ENCODE results near the gene VEGFA. TPM values are rescaled to one million over a fixed set of nuclear protein-coding genes. Genes with fewer than 3 reads are reported as not detected.

VEGFA gene
- total and polyA plus RNA-seq, 2 experiments from 2014 or later, result 148 to 179 TPM

GRCh38 chr6:43760210-43761168, 9.5 kb upstream of the VEGFA start:
- TF ChIP-seq CTCF (IDR thresholded peaks at IDR 0.05; ENCODE audit: poor library complexity) (no peak), EZH2 (IDR thresholded peaks at IDR 0.05; ENCODE audit: borderline replicate concordance) (no peak), EZH2phosphoT487 (IDR thresholded peaks at IDR 0.05; ENCODE audit: low read depth, severe bottlenecking, unreplicated experiment) (no peak)
- no peaks in the 10 kb centered on the region for H3K9me2 ChIP-seq (replicated peaks; ENCODE audit: insufficient read depth)
- no peaks in the 10 kb centered on the region for H4K20me1 ChIP-seq (ENCODE audit: insufficient read depth, poor library complexity, severe bottlenecking)
- H2AFZ ChIP-seq, result no peak overlapping the region
- H3K4me3 ChIP-seq, result no peak overlapping the region
- peaks cover 28% of the 10 kb centered on the region for H3K4me1 ChIP-seq (ENCODE audit: insufficient read depth)
- no peak overlapping the region for H3K4me2 ChIP-seq
- DNase-seq (ENCODE audit: low spot score), result no peak
- WGBS (ENCODE audit: low lambda C conversion rate, missing lambda C conversion rate), result 70% methylated on average over 15 of the region's 15 CpGs
- peak overlapping the region; percentile 31 for H3K27ac ChIP-seq
- H3K27me3 ChIP-seq, result no peaks in the 10 kb centered on the region
- H3K36me3 ChIP-seq (replicated peaks; ENCODE audit: insufficient read depth, low read depth), result no peaks in the 10 kb centered on the region
- H3K79me2 ChIP-seq, result no peaks in the 10 kb centered on the region
- H3K9me3 ChIP-seq (ENCODE audit: low read depth), result no peaks in the 10 kb centered on the region

GRCh38 chr6:43761666-43762409, 8.2 kb upstream of the VEGFA start:
- no peak overlapping the region for H3K27ac ChIP-seq
- no peaks in the 10 kb centered on the region for H4K20me1 ChIP-seq (ENCODE audit: insufficient read depth, poor library complexity, severe bottlenecking)
- no peak for TF ChIP-seq EZH2 (IDR thresholded peaks at IDR 0.05; ENCODE audit: borderline replicate concordance)
- TF ChIP-seq EZH2phosphoT487 (IDR thresholded peaks at IDR 0.05; ENCODE audit: low read depth, severe bottlenecking, unreplicated experiment), result no peak
- TF ChIP-seq CTCF (IDR thresholded peaks at IDR 0.05; ENCODE audit: poor library complexity), result no peak
- peaks cover 40% of the 10 kb centered on the region for H3K4me1 ChIP-seq (ENCODE audit: insufficient read depth)
- 96% methylated on average over 9 of the region's 9 CpGs for WGBS (ENCODE audit: low lambda C conversion rate, missing lambda C conversion rate)
- H2AFZ ChIP-seq, result no peak overlapping the region
- H3K9me3 ChIP-seq (ENCODE audit: low read depth), result no peaks in the 10 kb centered on the region
- no peak for DNase-seq (ENCODE audit: low spot score)
- H3K4me3 ChIP-seq, result no peak overlapping the region
- H3K9me2 ChIP-seq (replicated peaks; ENCODE audit: insufficient read depth), result no peaks in the 10 kb centered on the region
- no peaks in the 10 kb centered on the region for H3K79me2 ChIP-seq
- H3K4me2 ChIP-seq, result no peak overlapping the region
- no peaks in the 10 kb centered on the region for H3K27me3 ChIP-seq
- no peaks in the 10 kb centered on the region for H3K36me3 ChIP-seq (replicated peaks; ENCODE audit: insufficient read depth, low read depth)

DNA sequence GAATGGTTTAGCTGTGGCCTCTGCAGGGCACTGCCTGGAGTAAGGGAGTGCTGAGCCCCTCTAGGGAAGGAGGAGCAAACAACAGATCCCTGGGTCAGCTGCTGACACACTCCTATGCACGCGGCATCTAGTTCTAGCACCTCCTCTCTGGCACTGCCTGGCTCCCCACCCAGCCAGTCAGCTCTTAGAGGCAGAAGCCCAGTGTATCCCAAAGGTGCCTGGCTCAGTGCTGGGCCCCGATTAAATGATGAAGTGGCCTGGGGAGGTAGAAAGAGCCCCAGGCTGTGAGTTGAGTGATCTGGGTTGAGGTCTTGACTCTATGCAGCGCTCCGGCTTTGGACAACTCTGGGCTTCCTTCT, 7.6 kb upstream of the VEGFA start:
- no peak for TF ChIP-seq EZH2phosphoT487 (IDR thresholded peaks at IDR 0.05; ENCODE audit: low read depth, severe bottlenecking, unreplicated experiment)
- Histone ChIP-seq H3K9me2 (replicated peaks; ENCODE audit: insufficient read depth) (no peaks in the 10 kb centered on the region), H3K36me3 (replicated peaks; ENCODE audit: insufficient read depth, low read depth) (no peaks in the 10 kb centered on the region), H3K4me2 (no peak overlapping the region), H3K27me3 (no peaks in the 10 kb centered on the region), H4K20me1 (ENCODE audit: insufficient read depth, poor library complexity, severe bottlenecking) (no peaks in the 10 kb centered on the region), H3K79me2 (no peaks in the 10 kb centered on the region), H3K27ac (peak overlapping the region; percentile 71), H2AFZ (no peak overlapping the region), H3K9me3 (ENCODE audit: low read depth) (no peaks in the 10 kb centered on the region), H3K4me3 (no peak overlapping the region), H3K4me1 (ENCODE audit: insufficient read depth) (peaks cover 44% of the 10 kb centered on the region)
- 92% methylated on average over 5 of the region's 5 CpGs for WGBS (ENCODE audit: low lambda C conversion rate, missing lambda C conversion rate)
- DNase-seq (ENCODE audit: low spot score), result no peak

Measured in hepatocyte (in vitro differentiated cells).